GM23338 (cell line): Measurements from ENCODE around the gene AKIP1. TPM values are rescaled to one million over a fixed set of nuclear protein-coding genes. Genes with fewer than 3 reads are reported as not detected.

Source experiments
- ATAC-seq: fragments of 200-7000 bp; cut with Tn5 transposase; 3 replicates; pipeline ENCODE4 v1.9.1; 2020
- DNase-seq: peaks from one replicate; pipeline ENCODE4 v3.0.0-alpha.2; 2015; ENCODE audit warnings: low spot score
- H2AFZ ChIP-seq: fragments of 200-600 bp; sonication (generic); 2 replicates; pipeline ENCODE4 v1.8.0; 2016; ENCODE audit warnings: antibody characterized with exemption, mild to moderate bottlenecking, moderate library complexity
- H3F3A ChIP-seq: fragments of 200-600 bp; sonication (generic); replicated peaks from 2 replicates; pipeline ENCODE4 v1.8.0; 2017; ENCODE audit warnings: antibody characterized with exemption, mixed run types, low read depth
- H3K27ac ChIP-seq: fragments of 200-600 bp; sonication (generic); 2 replicates; pipeline ENCODE4 v1.6.1; 2016; ENCODE audit warnings: low read depth
- H3K27me3 ChIP-seq: fragments of 200-600 bp; sonication (generic); 2 replicates; pipeline ENCODE4 v1.8.0; 2016; ENCODE audit warnings: mild to moderate bottlenecking, mixed run types, moderate library complexity; ENCODE audit not compliant: insufficient read depth
- H3K36me3 ChIP-seq: fragments of 200-600 bp; sonication (generic); 2 replicates; pipeline ENCODE4 v1.8.0; 2016; ENCODE audit warnings: mild to moderate bottlenecking; ENCODE audit not compliant: insufficient read depth
- H3K4me1 ChIP-seq: fragments of 200-600 bp; sonication (generic); 2 replicates; pipeline ENCODE4 v1.8.0; 2016; ENCODE audit warnings: mild to moderate bottlenecking, moderate library complexity; ENCODE audit not compliant: insufficient read depth
- H3K4me2 ChIP-seq: fragments of 200-600 bp; sonication (generic); 2 replicates; pipeline ENCODE4 v1.7.1; 2017; ENCODE audit warnings: mixed run types
- H3K4me3 ChIP-seq: fragments of 200-600 bp; sonication (generic); 2 replicates; pipeline ENCODE4 v1.6.1; 2016; ENCODE audit warnings: mixed run types
- H3K79me2 ChIP-seq: fragments of 200-600 bp; sonication (generic); replicated peaks from 2 replicates; pipeline ENCODE4 v1.8.0; 2017; ENCODE audit warnings: mild to moderate bottlenecking; ENCODE audit not compliant: insufficient read depth
- H3K9me2 ChIP-seq: fragments of 200-600 bp; sonication (generic); 2 replicates; pipeline ENCODE4 v1.8.0; 2017; ENCODE audit not compliant: insufficient read depth
- H4K20me1 ChIP-seq: fragments of 200-600 bp; sonication (generic); replicated peaks from 2 replicates; pipeline ENCODE4 v1.8.0; 2017; ENCODE audit warnings: mild to moderate bottlenecking; ENCODE audit not compliant: insufficient read depth
- H3K27ac Mint-ChIP-seq: 2 replicates; pipeline ENCODE4 v1.8.0; 2020; ENCODE audit warnings: inconsistent platforms, mild to moderate bottlenecking, moderate library complexity, mixed read lengths
- H3K27me3 Mint-ChIP-seq: 3 replicates; pipeline ENCODE4 v1.8.0; 2022; ENCODE audit warnings: low read depth, mild to moderate bottlenecking, moderate library complexity, mixed read lengths, inconsistent platforms; ENCODE audit not compliant: insufficient read depth, poor library complexity
- H3K36me3 Mint-ChIP-seq: 3 replicates; pipeline ENCODE4 v1.8.0; 2021; ENCODE audit warnings: low read depth, mild to moderate bottlenecking, inconsistent platforms, moderate library complexity, mixed read lengths
- H3K4me1 Mint-ChIP-seq: 3 replicates; pipeline ENCODE4 v1.8.0; 2020; ENCODE audit warnings: mild to moderate bottlenecking, inconsistent platforms, mixed read lengths
- H3K4me3 Mint-ChIP-seq: 3 replicates; pipeline ENCODE4 v1.8.0; 2021; ENCODE audit warnings: moderate library complexity, mild to moderate bottlenecking, inconsistent platforms, mixed read lengths
- H3K9me3 Mint-ChIP-seq: 3 replicates; pipeline ENCODE4 v1.8.0; 2020; ENCODE audit warnings: moderate library complexity, mild to moderate bottlenecking, inconsistent platforms, mixed read lengths
- CREB1 ChIP-seq: fragments of 250-450 bp; sonication (Bioruptor Pico); IDR thresholded peaks from 2 replicates; pipeline ENCODE4 v1.5.0; 2020; ENCODE audit warnings: low read depth, mild to moderate bottlenecking, moderate library complexity
- CTCF ChIP-seq, 2 experiments: fragments of 200-600 bp in 1 of 2; sonication (generic) in 1 of 2; conservative IDR thresholded peaks; 2 replicates each; pipeline versions ENCODE4 v1.5.1 to v1.6.1; 2016 to 2017; ENCODE audit warnings: antibody characterized with exemption in 2 of 2, low read depth in 2 of 2, mild to moderate bottlenecking in 2 of 2, moderate library complexity in 1 of 2
- ETS1 ChIP-seq: IDR thresholded peaks from 2 replicates; pipeline ENCODE4 v1.6.1; 2016; ENCODE audit warnings: antibody characterized with exemption
- EZH2 ChIP-seq: fragments of 200-600 bp; sonication (generic); IDR thresholded peaks from one replicate; pipeline ENCODE4 v1.8.0; 2017; ENCODE audit warnings: antibody characterized with exemption, mild to moderate bottlenecking, low read depth; ENCODE audit not compliant: unreplicated experiment
- EZH2phosphoT487 ChIP-seq: fragments of 200-600 bp; sonication (generic); IDR thresholded peaks from one replicate; pipeline ENCODE4 v1.8.1; 2018; ENCODE audit warnings: antibody characterized with exemption; ENCODE audit not compliant: unreplicated experiment
- JUNB ChIP-seq: IDR thresholded peaks from one replicate; pipeline ENCODE4 v1.6.1; 2016; ENCODE audit warnings: antibody characterized with exemption; ENCODE audit not compliant: unreplicated experiment
- NANOG ChIP-seq: IDR thresholded peaks from 2 replicates; pipeline ENCODE4 v1.6.1; 2016; ENCODE audit warnings: antibody characterized with exemption, borderline replicate concordance
- POLR2AphosphoS5 ChIP-seq: IDR thresholded peaks from 2 replicates; pipeline ENCODE4 v1.6.1; 2016; ENCODE audit warnings: antibody characterized with exemption, low read depth
- REST ChIP-seq: IDR thresholded peaks from one replicate; pipeline ENCODE4 v1.6.1; 2018; ENCODE audit warnings: antibody characterized with exemption; ENCODE audit not compliant: unreplicated experiment
- STAT1 ChIP-seq: IDR thresholded peaks from one replicate; pipeline ENCODE4 v1.6.1; 2016; ENCODE audit warnings: antibody characterized with exemption; ENCODE audit not compliant: unreplicated experiment
- ZNF114 ChIP-seq: fragments of 250-450 bp; sonication (Bioruptor Pico); IDR thresholded peaks from 2 replicates; pipeline ENCODE4 v1.5.0; 2020; ENCODE audit warnings: mild to moderate bottlenecking, moderate library complexity
- ZNF331 ChIP-seq: fragments of 250-450 bp; sonication (Bioruptor Pico); IDR thresholded peaks from 2 replicates; pipeline ENCODE4 v1.5.0; 2020; ENCODE audit warnings: low read depth, mild to moderate bottlenecking, moderate library complexity
- ZNF462 ChIP-seq: fragments of 250-450 bp; sonication (Bioruptor Pico); IDR thresholded peaks from 2 replicates; pipeline ENCODE4 v1.5.0; 2020; ENCODE audit warnings: mild to moderate bottlenecking, moderate library complexity
- polyA plus RNA-seq: library from polyadenylated mRNA; unstranded; fragments of >200 nt; fragmentation: Nextera tagmentation; extraction: Ambion mirVana; gene quantifications from 2 replicates; pipeline ENCODE4 v1.2.1, GENCODE V29; 2016
- total RNA-seq: library from RNA; depleted of rRNA; stranded (reverse); fragments of >200 nt; shearing (Covaris generic); gene quantifications from 2 replicates; pipeline ENCODE4 v1.2.3, GENCODE V29; 2014

The AKIP1 gene
- total and polyA plus RNA-seq, 2 experiments from 2014 or later, result 11.1 to 14.0 TPM

GRCh38 chr11:8871171-8871775 is 39.7 kb upstream of the AKIP1 start:
- no peaks in the 10 kb centered on the region for H3K36me3 Mint-ChIP-seq
- no peak overlapping the region for H3K27ac Mint-ChIP-seq
- H3K4me3 Mint-ChIP-seq, result peak overlapping the region; percentile 77

More at GRCh38 chr11:8871171-8871775, 39.7 kb upstream of the AKIP1 start:
- Histone ChIP-seq H4K20me1 (no peaks in the 10 kb centered on the region), H3K27me3 (0 out of 2 replicates have a peak, but pooled peaks cover 5% of the 10 kb centered on the region), H3K4me1 (peaks cover 9% of the 10 kb centered on the region), H3K36me3 (no peaks in the 10 kb centered on the region), H3K4me3 (peak overlapping the region; percentile 59), H3K79me2 (no peaks in the 10 kb centered on the region; the same call in 1 of the 2 replicates), H3K4me2 (peak overlapping the region; percentile 80), H3F3A (peaks cover 6% of the 10 kb centered on the region; the same call in 1 of the 2 replicates), H2AFZ (peak overlapping the region; percentile 58), H3K27ac (no peak overlapping the region), H3K9me2 (no peaks in the 10 kb centered on the region)
- no peaks in the 10 kb centered on the region for H3K9me3 Mint-ChIP-seq
- peaks cover 10% of the 10 kb centered on the region for H3K27me3 Mint-ChIP-seq
- DNase-seq (peak; percentile 84), ATAC-seq (peak; percentile 60)
- TF ChIP-seq ZNF331 (CRISPR knock-in tag) (no peak), CREB1 (no peak), EZH2 (no peak), CTCF (conservative IDR thresholded peaks at IDR 0.05; ENCODE audit: low read depth in 2 of 2) (no peak), JUNB (no peak), ZNF114 (CRISPR knock-in tag) (no peak), EZH2phosphoT487 (no peak), POLR2AphosphoS5 (no peak), STAT1 (no peak), REST (no peak), NANOG (no peak), ETS1 (no peak), ZNF462 (no peak)
- peaks cover 11% of the 10 kb centered on the region for H3K4me1 Mint-ChIP-seq
